ENCODE data around the gene CRHR2.

Gene CRHR2

GRCh38 chr7:30664184-30664885 lies 17.9 kb downstream of the CRHR2 start:
- no peak for TF ChIP-seq JUND (IDR thresholded peaks at IDR 0.05; ENCODE audit: low read depth)
- no peak for DNase-seq (ENCODE audit: low read depth in 1 of 2, low spot score in 1 of 2)
- in situ Hi-C loops (cut with HindIII; ENCODE audit: low pct_unique_long_range_greater_than_20kb, low sequenced_read_pairs), result no loop called here

GRCh38 chr7:30663414-30663813 lies 18.8 kb downstream of the CRHR2 start:
- in situ Hi-C loops (cut with HindIII; ENCODE audit: low pct_unique_long_range_greater_than_20kb, low sequenced_read_pairs), result no loop called here

GRCh38 chr7:30662431-30662939 lies 19.8 kb downstream of the CRHR2 start:
- in situ Hi-C loops (cut with HindIII; ENCODE audit: low pct_unique_long_range_greater_than_20kb, low sequenced_read_pairs), result no loop called here
- no peak for DNase-seq (ENCODE audit: low read depth in 1 of 2, low spot score in 1 of 2)
- no peak for TF ChIP-seq JUND (IDR thresholded peaks at IDR 0.05; ENCODE audit: low read depth)

More at GRCh38 chr7:30663414-30663813, 18.8 kb downstream of the CRHR2 start:
- no peak for DNase-seq (ENCODE audit: low read depth in 1 of 2, low spot score in 1 of 2)
- TF ChIP-seq JUND (IDR thresholded peaks at IDR 0.05; ENCODE audit: low read depth), result no peak

GRCh38 chr7:30661926-30662325 lies 20.3 kb downstream of the CRHR2 start:
- in situ Hi-C loops (cut with HindIII; ENCODE audit: low pct_unique_long_range_greater_than_20kb, low sequenced_read_pairs), result no loop called here
- no peak for DNase-seq (ENCODE audit: low read depth in 1 of 2, low spot score in 1 of 2)
- no peak for TF ChIP-seq JUND (IDR thresholded peaks at IDR 0.05; ENCODE audit: low read depth)

- in situ Hi-C loops (cut with HindIII; ENCODE audit: low pct_unique_long_range_greater_than_20kb, low sequenced_read_pairs), result no loop called here
- peak in 1 of 2 experiments; percentile 31 for DNase-seq (ENCODE audit: low read depth in 1 of 2, low spot score in 1 of 2)
Observed at GRCh38 chr7:30660331-30661255, 21.7 kb downstream of the CRHR2 start.

GRCh38 chr7:30659312-30659711 lies 22.9 kb downstream of the CRHR2 start:
- no peak for DNase-seq (ENCODE audit: low read depth in 1 of 2, low spot score in 1 of 2)
- in situ Hi-C loops (cut with HindIII; ENCODE audit: low pct_unique_long_range_greater_than_20kb, low sequenced_read_pairs), result no loop called here
- no peak for TF ChIP-seq JUND (IDR thresholded peaks at IDR 0.05; ENCODE audit: low read depth)

More at GRCh38 chr7:30660331-30661255, 21.7 kb downstream of the CRHR2 start:
- TF ChIP-seq JUND (IDR thresholded peaks at IDR 0.05; ENCODE audit: low read depth), result no peak

GRCh38 chr7:30658479-30659074 lies 23.7 kb downstream of the CRHR2 start:
- TF ChIP-seq JUND (IDR thresholded peaks at IDR 0.05; ENCODE audit: low read depth), result no peak
- no peak for DNase-seq (ENCODE audit: low read depth in 1 of 2, low spot score in 1 of 2)
- in situ Hi-C loops (cut with HindIII; ENCODE audit: low pct_unique_long_range_greater_than_20kb, low sequenced_read_pairs), result no loop called here

- no peak for TF ChIP-seq JUND (IDR thresholded peaks at IDR 0.05; ENCODE audit: low read depth)
- DNase-seq (ENCODE audit: low read depth in 1 of 2, low spot score in 1 of 2), result no peak
- in situ Hi-C loops (cut with HindIII; ENCODE audit: low pct_unique_long_range_greater_than_20kb, low sequenced_read_pairs), result no loop called here
Observed at GRCh38 chr7:30657131-30657530, 25.1 kb downstream of the CRHR2 start.

- TF ChIP-seq JUND (IDR thresholded peaks at IDR 0.05; ENCODE audit: low read depth), result no peak
- in situ Hi-C loops (cut with HindIII; ENCODE audit: low pct_unique_long_range_greater_than_20kb, low sequenced_read_pairs), result no loop called here
- no peak for DNase-seq (ENCODE audit: low read depth in 1 of 2, low spot score in 1 of 2)
Observed at GRCh38 chr7:30656006-30656957, 26.0 kb downstream of the CRHR2 start.

- no peak for DNase-seq (ENCODE audit: low read depth in 1 of 2, low spot score in 1 of 2)
- no peak for TF ChIP-seq JUND (IDR thresholded peaks at IDR 0.05; ENCODE audit: low read depth)
- in situ Hi-C loops (cut with HindIII; ENCODE audit: low pct_unique_long_range_greater_than_20kb, low sequenced_read_pairs), result no loop called here
Observed at GRCh38 chr7:30655096-30655970, 26.9 kb downstream of the CRHR2 start.

Data from T47D (cell line).